HEK293 (cell line): ENCODE results near the gene SLC9A9.

Experiments
- CTCF ChIP-seq: fragments of 450-650 bp; formaldehyde crosslinking; IDR thresholded peaks from 2 replicates; pipeline ENCODE4 v1.5.1; 2016; ENCODE audit warnings: missing biosample characterization, missing genetic modification characterization
- FEZF1 ChIP-seq: fragments of 450-650 bp; formaldehyde crosslinking; IDR thresholded peaks from 2 replicates; pipeline ENCODE4 v1.5.1; 2016; ENCODE audit warnings: missing biosample characterization, missing genetic modification characterization
- HOXA7 ChIP-seq: sonication (generic); formaldehyde crosslinking; IDR thresholded peaks from 2 replicates; pipeline ENCODE4 v1.8.1; 2022; ENCODE audit warnings: missing genetic modification reagents, borderline replicate concordance
- INSM2 ChIP-seq: fragments of 450-650 bp; formaldehyde crosslinking; IDR thresholded peaks from 2 replicates; pipeline ENCODE4 v1.5.1; 2016; ENCODE audit warnings: missing biosample characterization, missing genetic modification characterization
- MEIS1 ChIP-seq: sonication (generic); formaldehyde crosslinking; IDR thresholded peaks from 2 replicates; pipeline ENCODE4 v1.8.1; 2022; ENCODE audit warnings: missing genetic modification reagents, mild to moderate bottlenecking, borderline replicate concordance
- YY1 ChIP-seq: fragments of 450-650 bp; formaldehyde crosslinking; IDR thresholded peaks from 2 replicates; pipeline ENCODE4 v1.5.1; 2018; ENCODE audit warnings: missing biosample characterization, missing genetic modification characterization
- ZNF174 ChIP-seq: fragments of 450-650 bp; formaldehyde crosslinking; IDR thresholded peaks from 2 replicates; pipeline ENCODE4 v1.5.0; 2017; ENCODE audit warnings: missing biosample characterization, mild to moderate bottlenecking, missing genetic modification characterization
- ZNF223 ChIP-seq: fragments of 450-650 bp; formaldehyde crosslinking; IDR thresholded peaks from 2 replicates; pipeline ENCODE4 v1.5.1; 2016; ENCODE audit warnings: missing biosample characterization, missing genetic modification characterization
- ZNF449 ChIP-seq: fragments of 450-650 bp; formaldehyde crosslinking; IDR thresholded peaks from 2 replicates; pipeline ENCODE4 v1.5.1; 2017; ENCODE audit warnings: missing biosample characterization, mild to moderate bottlenecking, missing genetic modification characterization, moderate library complexity

- no peak for TF ChIP-seq INSM2 (tag by site-specific recombination)
- no peak for TF ChIP-seq ZNF449 (tag by site-specific recombination)
- no peak for TF ChIP-seq MEIS1 (CRISPR knock-in tag)
- no peak for TF ChIP-seq CTCF
- TF ChIP-seq ZNF223 (tag by site-specific recombination), result no peak
- no peak for TF ChIP-seq ZNF174 (tag by site-specific recombination)
- no peak for TF ChIP-seq FEZF1 (tag by site-specific recombination)
- no peak for TF ChIP-seq HOXA7 (CRISPR knock-in tag)
- no peak for TF ChIP-seq YY1 (tag by site-specific recombination)
Measured at GRCh38 chr3:143247073-143247472, 601.2 kb downstream of the SLC9A9 start.
